PC-3 (cell line): ENCODE data around the gene IGFL2. TPM values are rescaled to one million over a fixed set of nuclear protein-coding genes. Genes with fewer than 3 reads are reported as not detected.

ENCODE experiments used
- ATAC-seq: fragments of 200-7000 bp; cut with Tn5 transposase; 2 replicates; pipeline ENCODE4 v1.9.1; 2020; ENCODE audit warnings: mild to moderate bottlenecking, moderate library complexity
- BruUV-seq: library from RNA; stranded (reverse); fragments of 400-500 nt; replicated peaks from 2 replicates; lab custom pipeline; 2021; lab: Mats Ljungman, UMichigan
- CTCF ChIA-PET: fragments of 300-600 bp; sonication (Branson Sonifier 250); formaldehyde crosslinking; loops from one replicate; lab custom pipeline; 2022; ENCODE audit warnings: antibody characterized with exemption; lab: Charles Lee
- POLR2A ChIA-PET: fragments of 300-600 bp; sonication (Branson Sonifier 250); formaldehyde crosslinking; loops from one replicate; lab custom pipeline; 2022; ENCODE audit warnings: antibody characterized with exemption; ENCODE audit not compliant: unreplicated experiment; lab: Charles Lee
- DNase-seq: peaks from one replicate; pipeline ENCODE4 v3.0.0-alpha.2; 2015
- H2AFZ ChIP-seq: fragments of 300-600 bp; sonication (generic); 2 replicates; pipeline ENCODE4 v1.6.0; 2016; ENCODE audit warnings: antibody characterized with exemption, low read length
- H3F3A ChIP-seq: fragments of 300-600 bp; sonication (generic); one replicate; pipeline ENCODE4 v1.6.0; 2017; ENCODE audit warnings: antibody characterized with exemption, low read length, control low read depth, mild to moderate bottlenecking; ENCODE audit not compliant: unreplicated experiment
- H3K27ac ChIP-seq: fragments of 300-600 bp; sonication (generic); 2 replicates; pipeline ENCODE4 v1.5.1; 2016; ENCODE audit warnings: mild to moderate bottlenecking, low read length
- H3K27me3 ChIP-seq: fragments of 300-600 bp; sonication (generic); 2 replicates; pipeline ENCODE4 v1.6.1; 2016; ENCODE audit warnings: low read length, mixed read lengths
- H3K36me3 ChIP-seq: fragments of 300-600 bp; sonication (generic); 2 replicates; pipeline ENCODE4 v1.6.1; 2016; ENCODE audit warnings: low read depth, mixed run types, low read length, mixed read lengths
- H3K4me1 ChIP-seq: fragments of 300-600 bp; sonication (generic); 2 replicates; pipeline ENCODE4 v1.5.1; 2016; ENCODE audit warnings: low read length; ENCODE audit not compliant: insufficient read depth
- H3K4me2 ChIP-seq: fragments of 300-600 bp; sonication (generic); 2 replicates; pipeline ENCODE4 v1.6.0; 2016; ENCODE audit warnings: low read length
- H3K4me3 ChIP-seq: fragments of 300-600 bp; sonication (generic); 2 replicates; pipeline ENCODE4 v1.5.1; 2016; ENCODE audit warnings: mild to moderate bottlenecking, low read length, mixed read lengths
- H3K79me2 ChIP-seq: fragments of 300-600 bp; sonication (generic); 2 replicates; pipeline ENCODE4 v1.6.1; 2017; ENCODE audit warnings: low read length, mixed read lengths
- H3K9ac ChIP-seq: fragments of 300-600 bp; sonication (generic); 2 replicates; pipeline ENCODE4 v1.6.0; 2016; ENCODE audit warnings: mild to moderate bottlenecking, low read length
- H3K9me2 ChIP-seq: fragments of 300-600 bp; sonication (generic); replicated peaks from 2 replicates; pipeline ENCODE4 v1.6.1; 2016; ENCODE audit warnings: mixed run types, low read length, mixed read lengths
- H3K9me3 ChIP-seq: fragments of 300-600 bp; sonication (generic); 2 replicates; pipeline ENCODE4 v1.6.1; 2016; ENCODE audit warnings: low read length, mixed read lengths
- H4K20me1 ChIP-seq: fragments of 300-600 bp; sonication (generic); 2 replicates; pipeline ENCODE4 v1.6.1; 2016; ENCODE audit warnings: low read length, mixed read lengths
- CTCF ChIP-seq: fragments of 300-600 bp; sonication (generic); conservative IDR thresholded peaks from 2 replicates; pipeline ENCODE4 v1.5.1; 2017; ENCODE audit warnings: antibody characterized with exemption, low read depth, mild to moderate bottlenecking, low read length
- EZH2 ChIP-seq: fragments of 300-600 bp; sonication (generic); IDR thresholded peaks from one replicate; pipeline ENCODE4 v1.6.1; 2017; ENCODE audit warnings: antibody characterized with exemption, mild to moderate bottlenecking, low read length; ENCODE audit not compliant: unreplicated experiment
- EZH2phosphoT487 ChIP-seq: fragments of 300-600 bp; sonication (generic); IDR thresholded peaks from 2 replicates; pipeline ENCODE4 v1.6.1; 2018; ENCODE audit warnings: mild to moderate bottlenecking, antibody characterized with exemption, low read length, borderline replicate concordance
- intact Hi-C: fragments of 100-400 bp; cut with micrococcal nuclease; formaldehyde crosslinking; loops from 2 replicates; pipeline ENCODE4 v1.9.0; 2023
- total RNA-seq: library from RNA; depleted of rRNA; stranded (reverse); fragments of >200 nt; gene quantifications from 2 replicates; pipeline ENCODE4 v1.2.3, GENCODE V29; 2014; rRNA removed

The IGFL2 gene
- total RNA-seq, 1 experiment from 2014 or later: not detected

DNA sequence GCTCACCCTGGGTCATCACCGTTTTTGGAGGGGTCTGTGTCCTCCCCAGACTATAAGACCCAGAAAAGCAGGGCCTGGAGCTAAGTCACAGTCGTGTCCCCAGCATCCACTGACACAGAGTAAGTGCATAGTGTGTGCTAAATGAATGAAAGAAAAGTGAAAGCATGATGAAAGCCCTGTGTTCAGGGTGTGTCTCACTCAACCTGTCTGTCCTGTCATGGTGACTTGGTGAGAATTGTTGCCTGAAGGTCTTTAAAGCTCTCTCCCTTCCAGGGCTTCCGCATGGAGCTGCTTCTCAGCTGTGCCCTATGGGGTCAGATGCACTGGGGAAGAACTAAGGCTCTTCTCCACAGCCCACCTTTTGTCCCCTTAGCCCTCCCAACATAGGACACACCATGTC, 61.0 kb downstream of the IGFL2 start:
- BruUV-seq: no TSS peak
- H3K4me3 ChIP-seq: no peak overlapping the region
- intact Hi-C loops: no loop called here
- H3K27me3 ChIP-seq: no peaks in the 10 kb centered on the region
- H4K20me1 ChIP-seq: no peaks in the 10 kb centered on the region
- peaks cover 3% of the 10 kb centered on the region for H3F3A ChIP-seq
- POLR2A ChIA-PET: no interaction called here
- peak; percentile 27; the same call in 1 of the 2 replicates for ATAC-seq
- no peak overlapping the region for H3K27ac ChIP-seq
- no peak overlapping the region for H2AFZ ChIP-seq
- no peaks in the 10 kb centered on the region for H3K79me2 ChIP-seq
- H3K4me1 ChIP-seq: peaks cover 31% of the 10 kb centered on the region
- H3K4me2 ChIP-seq: peak overlapping the region; percentile 53
- no peak overlapping the region for H3K9ac ChIP-seq
- DNase-seq: peak; percentile 49
- H3K9me3 ChIP-seq: no peaks in the 10 kb centered on the region
- no peaks in the 10 kb centered on the region for H3K36me3 ChIP-seq
- TF ChIP-seq EZH2 (no peak), EZH2phosphoT487 (no peak), CTCF (no peak)
- CTCF ChIA-PET: no interaction called here
- no peaks in the 10 kb centered on the region for H3K9me2 ChIP-seq

DNA sequence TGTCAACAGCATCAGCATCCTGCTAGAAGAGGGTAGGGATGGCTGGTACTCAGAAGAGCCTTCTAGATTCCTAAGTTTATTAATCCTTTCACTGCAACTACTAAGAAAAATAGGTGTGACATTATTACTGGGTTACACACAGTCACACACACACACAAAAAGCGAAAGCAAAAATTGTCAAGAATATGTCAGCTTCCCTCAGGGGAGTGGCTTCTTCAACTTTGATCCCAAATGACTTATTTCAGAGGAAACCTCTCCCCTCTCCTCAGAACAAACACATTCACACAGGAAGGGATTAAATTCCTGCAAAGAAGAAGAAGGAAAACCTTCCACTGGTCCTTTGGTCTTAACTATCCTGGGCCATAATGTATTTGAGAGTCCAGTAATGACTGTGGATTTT, 61.4 kb downstream of the IGFL2 start:
- Histone ChIP-seq H4K20me1 (no peaks in the 10 kb centered on the region), H3K36me3 (no peaks in the 10 kb centered on the region), H3K9me2 (no peaks in the 10 kb centered on the region), H3K27ac (no peak overlapping the region), H3K9ac (no peak overlapping the region), H3K4me2 (0 out of 2 replicates have a peak overlapping the region, but pooled peaks have one; percentile 11), H3F3A (peaks cover 3% of the 10 kb centered on the region), H3K9me3 (no peaks in the 10 kb centered on the region), H3K4me3 (no peak overlapping the region), H2AFZ (no peak overlapping the region), H3K27me3 (no peaks in the 10 kb centered on the region), H3K4me1 (peaks cover 31% of the 10 kb centered on the region), H3K79me2 (no peaks in the 10 kb centered on the region)
- BruUV-seq: no TSS peak
- CTCF ChIA-PET: no interaction called here
- TF ChIP-seq EZH2phosphoT487: no peak
- TF ChIP-seq EZH2: no peak
- TF ChIP-seq CTCF: no peak
- intact Hi-C loops: no loop called here
- no peak for DNase-seq
- POLR2A ChIA-PET: no interaction called here
- ATAC-seq: no peak

DNA sequence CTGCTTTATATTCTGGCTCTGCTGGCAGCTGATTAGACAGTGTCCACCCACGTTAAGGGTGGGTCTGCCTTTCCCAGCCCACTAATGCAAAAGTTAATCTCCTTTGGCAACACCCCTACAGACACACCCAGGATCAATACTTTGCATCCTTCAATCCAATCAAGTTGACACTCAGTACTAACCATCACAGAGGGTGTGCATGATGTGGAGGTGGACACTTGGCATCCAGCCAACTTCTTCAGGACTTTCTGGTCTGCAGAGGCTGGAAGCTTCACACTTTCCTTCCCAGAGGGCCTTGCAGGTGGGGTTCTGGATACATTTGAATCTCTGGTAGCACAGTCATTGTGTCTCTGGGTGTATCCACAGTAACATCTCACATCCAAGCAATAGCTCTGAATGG, 62.6 kb downstream of the IGFL2 start:
- H3K9me3 ChIP-seq: no peaks in the 10 kb centered on the region
- BruUV-seq: no TSS peak
- no peaks in the 10 kb centered on the region for H4K20me1 ChIP-seq
- no peaks in the 10 kb centered on the region for H3K36me3 ChIP-seq
- H3K79me2 ChIP-seq: no peaks in the 10 kb centered on the region
- TF ChIP-seq EZH2 (no peak), CTCF (no peak), EZH2phosphoT487 (no peak)
- 0 out of 2 replicates have a peak overlapping the region, but pooled peaks have one; percentile 28 for H3K27ac ChIP-seq
- no peaks in the 10 kb centered on the region for H3K9me2 ChIP-seq
- ATAC-seq (no peak), DNase-seq (no peak)
- H3K9ac ChIP-seq: no peak overlapping the region
- peaks cover 31% of the 10 kb centered on the region for H3K4me1 ChIP-seq
- H3K4me3 ChIP-seq: no peak overlapping the region
- ChIA-PET CTCF (no interaction called here), POLR2A (no interaction called here)
- H2AFZ ChIP-seq: no peak overlapping the region
- H3F3A ChIP-seq: peaks cover 3% of the 10 kb centered on the region
- no peaks in the 10 kb centered on the region for H3K27me3 ChIP-seq
- intact Hi-C loops: no loop called here
- peak overlapping the region; percentile 35; the same call in 1 of the 2 replicates for H3K4me2 ChIP-seq

Other genes with a start within 250 kb of the IGFL2 start
- gene MYPOP, start 245.6 kb upstream of the IGFL2 start, total RNA-seq: 5.4 and 12.0 TPM in 2 replicates
- gene NANOS2, start 233.5 kb upstream of the IGFL2 start, total RNA-seq: not detected in 2 replicates
- 0.06 TPM in 1 of 2 replicates, not detected in the other for gene NOVA2, start 174.4 kb upstream of the IGFL2 start, total RNA-seq
- gene CCDC61, start 152.8 kb upstream of the IGFL2 start, total RNA-seq: 6.3 and 7.7 TPM in 2 replicates
- not detected in 2 replicates for gene PGLYRP1, start 125.2 kb upstream of the IGFL2 start, total RNA-seq
- not detected in 2 replicates for gene IGFL4, start 107.2 kb upstream of the IGFL2 start, total RNA-seq
- gene IGFL3, start 23.6 kb upstream of the IGFL2 start, total RNA-seq: not detected in 2 replicates
- gene IGFL1, start 81.5 kb downstream of the IGFL2 start, total RNA-seq: 0.77 TPM in 1 of 2 replicates, not detected in the other
- gene HIF3A, start 148.8 kb downstream of the IGFL2 start, total RNA-seq: not detected in 2 replicates
- 79.9 and 93.4 TPM in 2 replicates for gene PPP5C, start 198.8 kb downstream of the IGFL2 start, total RNA-seq